Thyroid gland (tissue), 4 donors: Measurements from ENCODE around the gene TXNDC2.
"Not testable (repeated sequence)": the region's sequence is repeated elsewhere in the genome, so short reads cannot be mapped to it uniquely, and the experiment has no call there.

Source experiments
- POLR2A ChIP-seq, 2 donors: fragments of 450-650 bp; IDR thresholded peaks; one replicate each; pipeline ENCODE4 v1.6.1; 2017; ENCODE audit warnings: antibody characterized with exemption in 2 of 2, mild to moderate bottlenecking in 2 of 2, moderate library complexity in 1 of 2
- TF ChIP-seq, protein P1 (sequence below), 6 experiments: fragments of 200-600 bp in 3 of 6; fragments of 450-650 bp in 3 of 6; sonication (generic) in 3 of 6; IDR thresholded peaks; one replicate each; pipeline ENCODE4 v1.5.1; 2016 to 2019; ENCODE audit warnings: antibody characterized with exemption in 6 of 6, mild to moderate bottlenecking in 2 of 6, inconsistent platforms in 1 of 6, moderate library complexity in 1 of 6

DNA sequence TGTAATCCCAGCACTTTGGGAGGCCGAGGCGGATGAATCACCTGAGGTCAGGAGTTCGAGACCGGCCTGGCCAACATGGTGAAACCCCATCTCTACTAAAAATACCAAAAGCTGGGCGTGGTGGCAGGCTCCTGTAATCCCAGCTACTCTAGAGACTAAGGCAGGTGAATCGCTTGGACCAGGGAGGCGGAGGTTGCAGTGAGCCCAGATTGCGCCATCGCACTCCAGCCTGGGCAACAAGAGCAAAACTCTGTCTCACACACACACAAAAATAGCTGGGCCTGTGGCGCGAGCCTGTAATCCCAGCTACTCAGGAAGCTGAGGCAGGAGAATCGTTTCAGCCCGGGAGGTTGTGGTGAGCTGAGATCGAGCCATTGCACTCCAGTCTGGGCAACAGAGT is 16.5 kb downstream of the TXNDC2 start:
- TF ChIP-seq, protein P1, sequence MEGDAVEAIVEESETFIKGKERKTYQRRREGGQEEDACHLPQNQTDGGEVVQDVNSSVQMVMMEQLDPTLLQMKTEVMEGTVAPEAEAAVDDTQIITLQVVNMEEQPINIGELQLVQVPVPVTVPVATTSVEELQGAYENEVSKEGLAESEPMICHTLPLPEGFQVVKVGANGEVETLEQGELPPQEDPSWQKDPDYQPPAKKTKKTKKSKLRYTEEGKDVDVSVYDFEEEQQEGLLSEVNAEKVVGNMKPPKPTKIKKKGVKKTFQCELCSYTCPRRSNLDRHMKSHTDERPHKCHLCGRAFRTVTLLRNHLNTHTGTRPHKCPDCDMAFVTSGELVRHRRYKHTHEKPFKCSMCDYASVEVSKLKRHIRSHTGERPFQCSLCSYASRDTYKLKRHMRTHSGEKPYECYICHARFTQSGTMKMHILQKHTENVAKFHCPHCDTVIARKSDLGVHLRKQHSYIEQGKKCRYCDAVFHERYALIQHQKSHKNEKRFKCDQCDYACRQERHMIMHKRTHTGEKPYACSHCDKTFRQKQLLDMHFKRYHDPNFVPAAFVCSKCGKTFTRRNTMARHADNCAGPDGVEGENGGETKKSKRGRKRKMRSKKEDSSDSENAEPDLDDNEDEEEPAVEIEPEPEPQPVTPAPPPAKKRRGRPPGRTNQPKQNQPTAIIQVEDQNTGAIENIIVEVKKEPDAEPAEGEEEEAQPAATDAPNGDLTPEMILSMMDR (IDR thresholded peaks at IDR 0.05) = not testable (repeated sequence)
- not testable (repeated sequence) for TF ChIP-seq POLR2A (IDR thresholded peaks at IDR 0.05)
